ENCODE results near the gene KANSL2.
"Not testable (repeated sequence)": the region's sequence is repeated elsewhere in the genome, so short reads cannot be mapped to it uniquely, and the experiment has no call there.

The KANSL2 gene

GRCh38 chr12:48682533-48682905 lies 481 bp upstream of the KANSL2 start:
- not testable (repeated sequence) for DNase-seq

DNA sequence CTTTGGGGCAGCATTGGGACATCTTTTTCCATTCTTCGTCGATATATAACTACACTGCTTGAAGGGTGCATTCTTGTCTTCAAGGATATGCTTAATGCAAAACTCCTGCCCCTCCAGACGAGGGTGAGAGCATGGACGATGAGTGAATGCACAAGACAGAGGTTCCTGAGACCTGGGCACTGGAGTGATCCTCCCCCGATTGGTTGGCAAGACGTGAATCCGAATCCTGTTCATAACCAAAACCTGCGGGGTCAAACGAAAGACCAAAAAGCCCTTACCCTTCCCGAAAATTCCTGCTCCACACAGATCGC lies 684 bp downstream of the KANSL2 start:
- no peak for DNase-seq

- no peak for DNase-seq
These were observed 1.2 kb downstream of the KANSL2 start for GRCh38 chr12:48680861-48681260.

DNA sequence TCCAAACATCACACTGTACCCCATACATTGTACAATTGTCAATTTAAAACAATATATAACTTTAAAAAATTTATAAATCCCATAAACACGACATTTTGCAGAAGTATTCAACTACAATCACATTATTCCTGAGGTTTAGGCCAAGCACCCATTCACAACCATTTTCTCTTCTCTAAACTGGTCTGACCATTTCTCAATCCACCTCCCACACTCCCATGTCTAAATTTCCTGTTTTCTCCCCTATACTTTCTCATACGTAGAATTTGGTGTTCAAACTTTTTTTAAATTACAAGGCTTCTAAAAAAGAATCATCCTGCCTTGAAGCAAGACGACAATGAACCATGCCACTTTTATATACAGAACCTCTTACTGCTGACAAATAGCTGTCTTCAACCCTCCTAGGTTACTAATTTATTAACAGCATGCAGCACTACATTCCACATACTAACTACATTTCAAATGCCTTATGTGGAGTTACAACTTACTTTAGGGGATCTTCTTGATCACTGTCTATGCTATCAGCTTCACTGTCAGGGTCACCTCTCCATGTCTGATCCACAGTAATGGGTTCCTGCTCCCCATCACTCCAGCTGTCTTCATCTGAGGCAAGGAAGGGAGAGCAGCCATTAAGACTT lies 3.4 kb downstream of the KANSL2 start:
- no peak for DNase-seq

GRCh38 chr12:48671231-48671856 lies 10.7 kb downstream of the KANSL2 start:
- no peak for DNase-seq

- no peak for DNase-seq
These were observed 13.0 kb downstream of the KANSL2 start for GRCh38 chr12:48668996-48669395.

DNA sequence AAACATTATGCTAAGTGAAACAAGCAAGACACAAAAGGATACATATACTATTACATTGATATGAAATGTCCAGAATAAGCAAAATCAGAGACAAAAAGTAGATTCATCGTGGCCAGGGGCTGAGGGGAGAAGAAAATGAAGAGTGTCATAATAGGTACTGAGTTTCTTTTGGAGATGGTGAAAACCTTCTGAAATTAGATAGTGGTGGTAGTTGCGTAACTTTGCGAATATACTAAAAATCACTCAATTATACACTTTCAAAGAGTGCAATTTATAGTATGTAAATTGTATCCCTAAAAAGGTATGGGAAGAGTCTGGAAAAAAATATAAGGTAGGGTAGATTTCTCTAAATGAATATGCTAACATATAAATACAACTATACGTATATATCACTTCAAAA lies 22.2 kb downstream of the KANSL2 start:
- no peak for DNase-seq

DNA sequence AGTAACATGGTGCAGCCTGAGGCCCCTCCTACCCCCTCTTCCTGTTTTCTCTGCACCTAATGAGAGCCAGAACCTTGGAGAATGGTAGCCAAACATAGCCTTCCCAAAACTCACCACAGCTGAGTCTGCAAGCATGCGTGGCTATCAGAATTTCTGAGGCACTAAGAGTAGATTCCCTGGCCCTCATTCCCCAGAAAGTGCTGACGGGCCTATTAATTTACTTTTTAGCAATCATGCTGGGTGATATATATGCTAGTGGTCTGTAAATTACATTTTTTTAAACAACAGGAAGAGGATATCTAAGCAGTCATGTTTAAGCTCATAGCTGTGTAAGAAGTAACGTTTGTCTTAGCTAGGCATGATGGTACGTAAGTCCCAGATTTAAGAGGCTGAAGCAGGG lies 30.4 kb downstream of the KANSL2 start:
- no peak for DNase-seq

GRCh38 chr12:48645354-48645753 lies 36.7 kb downstream of the KANSL2 start:
- DNase-seq: not testable (repeated sequence)

DNA sequence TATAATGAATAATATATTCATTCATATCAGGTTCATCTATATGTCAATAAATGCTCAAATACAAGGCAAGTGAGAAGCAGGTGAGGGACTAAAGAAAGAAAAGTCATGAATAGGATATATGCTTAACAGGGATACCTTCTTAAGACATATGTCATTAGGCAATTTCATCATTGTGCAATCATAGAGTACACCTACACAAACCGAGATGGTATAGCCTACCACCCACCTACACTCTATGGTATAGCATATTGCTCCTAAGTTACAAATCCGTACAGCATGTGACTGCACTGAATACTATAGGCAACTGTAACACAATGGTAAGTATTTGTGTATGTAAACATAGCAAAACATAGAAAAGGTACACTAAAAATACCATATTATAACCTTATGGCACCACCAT lies 39.0 kb downstream of the KANSL2 start:
- no peak for DNase-seq

DNA sequence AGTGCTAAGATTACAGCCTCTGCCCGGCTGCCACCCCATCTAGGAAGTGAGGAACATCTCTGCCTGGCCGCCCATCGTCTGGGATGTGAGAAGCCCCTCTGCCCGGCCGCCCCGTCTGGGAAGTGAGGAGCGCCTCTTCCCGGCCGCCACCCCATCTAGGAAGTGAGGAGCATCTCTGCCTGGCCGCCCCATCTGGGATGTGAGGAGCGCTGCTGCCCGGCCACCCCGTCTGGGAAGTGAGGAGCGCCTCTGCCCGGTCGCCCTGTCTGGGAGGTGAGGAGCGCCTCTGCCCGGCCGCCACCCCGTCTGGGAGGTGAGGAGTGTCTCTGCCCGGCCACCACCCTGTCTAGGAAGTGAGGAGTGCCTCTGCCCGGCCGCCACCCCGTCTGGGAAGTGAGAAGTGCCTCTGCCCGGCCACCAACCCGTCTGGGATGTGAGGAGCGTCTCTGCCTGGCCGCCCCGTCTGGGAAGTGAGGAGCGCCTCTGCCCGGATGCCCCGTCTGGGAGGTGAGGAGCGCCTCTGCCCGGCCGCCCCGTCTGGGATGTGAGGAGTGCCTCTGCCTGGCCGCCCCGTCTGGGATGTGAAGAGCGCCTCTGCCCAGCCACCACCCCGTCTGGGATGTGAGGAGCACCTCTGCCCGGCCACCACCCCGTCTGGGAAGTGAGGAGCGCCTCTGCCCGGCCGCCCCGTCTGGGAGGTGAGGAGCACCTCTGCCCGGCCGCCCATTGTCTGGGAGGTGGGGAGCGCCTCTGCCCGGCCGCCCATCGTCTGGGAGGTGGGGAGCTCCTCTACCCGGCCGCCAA lies 40.1 kb downstream of the KANSL2 start:
- not testable (repeated sequence) for DNase-seq

GRCh38 chr12:48640854-48641253 lies 41.2 kb downstream of the KANSL2 start:
- no peak for DNase-seq

GRCh38 chr12:48640428-48640827 lies 41.6 kb downstream of the KANSL2 start:
- no peak for DNase-seq

DNA sequence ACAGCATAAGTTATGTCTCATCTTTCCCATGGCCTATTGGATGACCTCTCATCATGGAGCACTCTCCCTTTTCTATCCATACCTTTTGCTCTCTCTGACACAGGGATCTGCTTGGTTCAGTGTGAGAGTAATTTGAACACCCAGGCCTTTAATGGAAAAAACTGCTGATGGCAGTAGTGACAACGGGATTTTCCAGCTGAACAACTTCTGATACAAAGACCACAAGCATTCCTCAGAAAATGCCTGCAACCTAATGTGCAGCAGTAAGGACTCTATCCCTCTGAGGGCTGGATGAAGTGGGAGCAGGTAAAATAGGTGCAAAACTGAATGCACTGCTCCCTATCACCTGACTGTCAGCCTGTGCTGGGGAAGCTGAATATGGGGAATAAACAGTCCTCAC lies 51.0 kb downstream of the KANSL2 start:
- DNase-seq: no peak

DNA sequence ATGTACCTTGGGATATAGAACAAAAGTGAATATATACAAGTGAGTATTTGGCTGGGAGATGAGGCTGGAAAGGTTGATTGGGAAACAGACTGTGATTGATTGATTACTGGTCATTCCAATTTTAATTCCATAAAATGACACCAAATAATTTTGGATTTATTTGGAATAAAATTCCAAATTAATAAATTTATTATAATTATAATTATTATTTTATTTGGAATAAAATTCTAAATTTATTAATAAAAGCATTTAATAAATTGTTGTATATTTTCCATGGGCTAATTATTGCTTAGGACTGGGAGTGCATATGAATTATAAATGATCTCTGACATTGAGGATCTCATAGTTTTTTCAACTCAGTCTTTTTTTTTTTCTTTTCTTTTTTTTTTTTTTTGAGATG lies 51.7 kb downstream of the KANSL2 start:
- DNase-seq: no peak

GRCh38 chr12:48629541-48629940 lies 52.5 kb downstream of the KANSL2 start:
- DNase-seq: no peak

DNA sequence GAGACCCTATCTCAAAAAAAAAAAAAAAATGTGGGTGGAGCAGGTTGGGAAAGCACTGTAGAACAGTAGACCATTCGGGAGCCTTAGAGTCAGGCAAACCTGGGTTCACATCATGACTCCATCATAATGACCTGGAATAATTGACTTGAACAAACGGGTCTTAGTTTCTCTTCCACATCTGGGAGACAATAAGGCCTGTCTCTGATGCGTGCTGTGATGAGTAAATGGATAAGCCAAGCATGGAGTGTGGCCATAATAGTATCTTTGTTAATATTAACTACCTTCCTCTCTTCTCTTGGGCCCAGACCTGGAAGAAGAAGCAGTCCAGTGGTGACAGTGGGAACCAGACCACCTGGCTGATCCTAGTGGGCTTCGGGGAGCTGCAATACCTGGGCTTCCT lies 54.5 kb downstream of the KANSL2 start:
- no peak for DNase-seq

DNA sequence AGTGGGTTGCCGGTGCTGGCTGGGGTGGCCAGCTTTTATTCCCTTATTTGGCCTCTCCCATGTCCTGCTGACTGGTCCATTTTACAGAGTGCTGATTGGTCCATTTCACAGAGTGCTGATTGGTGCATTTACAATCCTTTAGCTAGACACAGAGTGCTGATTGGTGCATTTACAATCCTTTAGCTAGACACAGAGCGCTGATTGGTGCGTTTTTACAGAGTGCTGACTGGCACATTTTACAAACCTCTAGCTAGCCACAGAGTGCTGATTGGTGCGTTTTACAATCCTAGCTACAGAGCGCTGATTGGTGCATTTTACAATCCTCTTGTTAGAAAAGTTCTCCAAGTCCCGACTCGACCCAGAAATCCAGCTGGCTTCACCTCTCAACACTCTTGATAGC lies 59.0 kb downstream of the KANSL2 start:
- DNase-seq: not testable (repeated sequence)

- DNase-seq: peak; percentile 74
These were observed 63.5 kb downstream of the KANSL2 start for GRCh38 chr12:48618541-48618940.

DNA sequence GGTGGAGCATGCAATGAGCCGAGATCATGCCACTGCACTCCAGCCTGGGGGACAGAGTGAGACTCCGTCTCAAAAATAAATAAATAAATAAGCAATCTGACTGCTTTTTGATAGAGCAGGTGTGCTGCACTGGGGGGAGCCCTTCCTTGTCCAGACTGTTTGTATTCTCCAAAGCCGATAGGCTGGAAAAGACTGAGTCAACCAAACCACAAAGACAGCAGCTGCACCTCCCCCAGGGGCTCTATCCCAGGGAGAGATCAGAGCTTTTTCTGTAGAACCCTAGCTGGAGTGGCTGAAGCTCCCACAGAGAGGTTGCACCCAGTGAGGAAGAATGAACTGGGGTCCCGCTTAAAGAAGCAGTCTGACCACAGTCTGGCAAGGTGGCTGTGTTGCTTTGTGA lies 66.4 kb downstream of the KANSL2 start:
- no peak for DNase-seq

- no peak for DNase-seq
These were observed 68.7 kb downstream of the KANSL2 start for GRCh38 chr12:48613321-48613720.

All from CD4-positive, alpha-beta T cell treated with Interleukin-21 for 1 hour (primary cell).